OCI-LY7 (cell line): ENCODE results near the gene EPB41L4A. TPM values are rescaled to one million over a fixed set of nuclear protein-coding genes. Genes with fewer than 3 reads are reported as not detected.
A peak's percentile ranks its signal among the peaks of the same experiment; 100 is the strongest.
"Not testable (repeated sequence)": the region's sequence is repeated elsewhere in the genome, so short reads cannot be mapped to it uniquely, and the experiment has no call there.

Experiments used
- BruUV-seq: library from RNA; stranded (reverse); fragments of 400-500 nt; replicated peaks from 2 replicates; lab custom pipeline; 2021; lab: Mats Ljungman, UMichigan
- CTCF ChIA-PET: fragments of 300-600 bp; sonication (Branson Sonifier 250); formaldehyde crosslinking; loops from one replicate; lab custom pipeline; 2022; ENCODE audit warnings: antibody characterized with exemption; ENCODE audit not compliant: unreplicated experiment; lab: Charles Lee
- POLR2A ChIA-PET: fragments of 300-600 bp; sonication (Branson Sonifier 250); formaldehyde crosslinking; loops from one replicate; lab custom pipeline; 2022; ENCODE audit warnings: antibody characterized with exemption; lab: Charles Lee
- DNase-seq: peaks from one replicate; pipeline ENCODE4 v3.0.0-alpha.2; 2015; ENCODE audit warnings: low spot score
- H2AFZ ChIP-seq: fragments of 200-600 bp; sonication (generic), shearing (Covaris generic); 2 replicates; pipeline ENCODE4 v1.6.1; 2014; ENCODE audit warnings: mild to moderate bottlenecking, antibody characterized with exemption, low read length, moderate library complexity
- H3K27ac ChIP-seq: fragments of 200-600 bp; sonication (generic); 2 replicates; pipeline ENCODE4 v1.5.1; 2014; ENCODE audit warnings: mixed run types, low read depth, mild to moderate bottlenecking, moderate library complexity, low read length, inconsistent platforms; ENCODE audit not compliant: poor library complexity, severe bottlenecking
- H3K36me3 ChIP-seq: fragments of 200-600 bp; sonication (generic); 2 replicates; pipeline ENCODE4 v1.6.1; 2014; ENCODE audit warnings: mild to moderate bottlenecking, antibody characterized with exemption, low read length, moderate library complexity, mixed read lengths; ENCODE audit not compliant: insufficient read depth
- H3K4me1 ChIP-seq: fragments of 200-600 bp; sonication (generic); 2 replicates; pipeline ENCODE4 v1.5.1; 2014; ENCODE audit warnings: mild to moderate bottlenecking, low read length; ENCODE audit not compliant: insufficient read depth, poor library complexity, severe bottlenecking
- H3K4me2 ChIP-seq: fragments of 200-600 bp; sonication (generic); 2 replicates; pipeline ENCODE4 v1.6.1; 2014; ENCODE audit warnings: mild to moderate bottlenecking, low read length
- H3K4me3 ChIP-seq: fragments of 200-600 bp; sonication (generic); 2 replicates; pipeline ENCODE4 v1.5.1; 2014; ENCODE audit warnings: mild to moderate bottlenecking, low read depth, low read length; ENCODE audit not compliant: poor library complexity, severe bottlenecking
- H3K79me2 ChIP-seq: fragments of 200-600 bp; sonication (generic); 2 replicates; pipeline ENCODE4 v1.6.1; 2016; ENCODE audit warnings: low read depth, mild to moderate bottlenecking, low read length, moderate library complexity, mixed read lengths; ENCODE audit not compliant: insufficient read depth
- H3K9me2 ChIP-seq: fragments of 200-600 bp; sonication (generic); 2 replicates; pipeline ENCODE4 v1.6.1; 2016; ENCODE audit warnings: mild to moderate bottlenecking, low read length, mixed read lengths; ENCODE audit not compliant: insufficient read depth
- H3K9me3 ChIP-seq: fragments of 200-600 bp; sonication (generic); 2 replicates; pipeline ENCODE4 v1.6.1; 2014; ENCODE audit warnings: mild to moderate bottlenecking, mixed run types, low read length, mixed read lengths
- H4K20me1 ChIP-seq: fragments of 200-600 bp; sonication (generic); 2 replicates; pipeline ENCODE4 v1.6.1; 2014; ENCODE audit warnings: mild to moderate bottlenecking, antibody characterized with exemption, low read length, moderate library complexity, mixed read lengths; ENCODE audit not compliant: insufficient read depth
- CTCF ChIP-seq: fragments of 200-600 bp; sonication (generic); conservative IDR thresholded peaks from 2 replicates; pipeline ENCODE4 v1.5.1; 2014; ENCODE audit warnings: mild to moderate bottlenecking, antibody characterized with exemption, low read length, moderate library complexity, mixed read lengths
- EZH2phosphoT487 ChIP-seq: fragments of 200-600 bp; sonication (generic); IDR thresholded peaks from 2 replicates; pipeline ENCODE4 v1.6.1; 2018; ENCODE audit warnings: low read depth, borderline replicate concordance, mild to moderate bottlenecking, mixed run types, antibody characterized with exemption, low read length, moderate library complexity, mixed read lengths
- intact Hi-C: fragments of 100-400 bp; cut with micrococcal nuclease; formaldehyde crosslinking; loops from one replicate; pipeline ENCODE4 v1.10.0; 2022; ENCODE audit not compliant: unreplicated experiment
- total RNA-seq, 2 experiments: library from RNA; depleted of rRNA in 1 of 2; stranded (reverse); fragments of >200 nt in 1 of 2; shearing (Covaris generic) in 1 of 2; gene quantifications; 2 replicates each; pipeline ENCODE4 v1.2.3, GENCODE V29; 2014 to 2022

EPB41L4A gene
- total RNA-seq, 2 experiments from 2014 or later, result 0.03 TPM; not detected in 1

GRCh38 chr5:112436144-112436543, 17.1 kb upstream of the EPB41L4A start:
- no peaks in the 10 kb centered on the region for H3K9me3 ChIP-seq
- no TSS peak for BruUV-seq
- ChIA-PET POLR2A (no interaction called here), CTCF (no interaction called here)
- H4K20me1 ChIP-seq, result no peaks in the 10 kb centered on the region
- peaks cover 10% of the 10 kb centered on the region for H3K4me1 ChIP-seq
- no peak overlapping the region for H3K27ac ChIP-seq
- peak overlapping the region; percentile 20; the same call in 1 of the 2 replicates for H3K4me2 ChIP-seq
- TF ChIP-seq EZH2phosphoT487 (no peak), CTCF (no peak)
- no peaks in the 10 kb centered on the region for H3K9me2 ChIP-seq
- H2AFZ ChIP-seq, result peak overlapping the region; percentile 81
- H3K4me3 ChIP-seq, result no peak overlapping the region
- intact Hi-C loops, result no loop called here
- no peaks in the 10 kb centered on the region for H3K79me2 ChIP-seq
- no peaks in the 10 kb centered on the region for H3K36me3 ChIP-seq
- DNase-seq, result peak; percentile 43

GRCh38 chr5:112434641-112435040, 15.6 kb upstream of the EPB41L4A start:
- Histone ChIP-seq H3K79me2 (no peaks in the 10 kb centered on the region), H3K4me1 (peaks cover 10% of the 10 kb centered on the region), H4K20me1 (no peaks in the 10 kb centered on the region), H3K9me3 (no peaks in the 10 kb centered on the region), H2AFZ (no peak overlapping the region), H3K9me2 (no peaks in the 10 kb centered on the region), H3K4me3 (no peak overlapping the region), H3K36me3 (no peaks in the 10 kb centered on the region), H3K4me2 (no peak overlapping the region), H3K27ac (no peak overlapping the region)
- ChIA-PET POLR2A (no interaction called here), CTCF (no interaction called here)
- TF ChIP-seq CTCF (no peak), EZH2phosphoT487 (no peak)
- BruUV-seq, result no TSS peak
- no peak for DNase-seq
- intact Hi-C loops, result no loop called here

GRCh38 chr5:112426202-112426601, 7.1 kb upstream of the EPB41L4A start:
- H3K9me3 ChIP-seq, result not testable (repeated sequence)

More at GRCh38 chr5:112426202-112426601, 7.1 kb upstream of the EPB41L4A start:
- H3K4me3 ChIP-seq, CTCF ChIA-PET, intact Hi-C loops, H3K9me2 ChIP-seq, H3K27ac ChIP-seq, H3K4me2 ChIP-seq, H4K20me1 ChIP-seq, H3K36me3 ChIP-seq, H2AFZ ChIP-seq, H3K4me1 ChIP-seq, BruUV-seq, DNase-seq, POLR2A ChIA-PET, H3K79me2 ChIP-seq: not testable (repeated sequence)
